ENCODE data around the gene MRPL50.

DNA sequence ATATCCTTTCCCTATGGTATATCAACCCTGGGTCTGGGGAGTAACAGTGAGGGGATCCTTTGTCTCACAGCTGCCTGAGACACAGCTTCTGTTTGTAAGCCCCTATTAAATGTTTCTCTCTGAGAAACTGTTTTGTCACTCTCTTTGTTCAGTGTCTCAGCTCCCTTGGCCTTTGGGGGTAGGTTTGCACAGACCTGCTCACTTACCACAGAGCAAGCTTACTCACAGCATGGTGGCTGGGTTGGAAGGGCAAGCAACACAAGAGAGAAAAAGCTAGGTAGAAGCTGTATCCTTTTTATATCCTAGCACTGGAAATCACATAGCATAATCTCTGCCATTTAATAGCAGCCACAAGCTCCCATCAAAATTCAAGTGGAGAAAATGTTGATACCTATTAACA lies 18.1 kb downstream of the MRPL50 start:
- TF ChIP-seq EZH2phosphoT487 (IDR thresholded peaks at IDR 0.05; ENCODE audit: insufficient read depth, low read depth) (no peak), EZH2 (IDR thresholded peaks at IDR 0.05; ENCODE audit: insufficient read depth, poor library complexity, severe bottlenecking) (no peak)

All from GM23248 (cell line).